Measurements from ENCODE around the gene USH2A. TPM values are rescaled to one million over a fixed set of nuclear protein-coding genes. Genes with fewer than 3 reads are reported as not detected.

Gene USH2A
- polyA plus RNA-seq, 3 donors: not detected

- intact Hi-C loops (cut with micrococcal nuclease): no loop called here
- no peak overlapping the region for H3K4me3 ChIP-seq (replicated peaks in 1 of 3; ENCODE audit: low read depth in 2 of 3, low read length in 3 of 3)
- Mint-ChIP-seq H3K36me3 (peaks cover 45 to 52% of the 10 kb centered on the region in 2 donors), H3K4me3 (no peak overlapping the region), H3K9me3 (peaks cover 0 to 2% (median 0%) of the 10 kb centered on the region in 7 donors), H3K4me1 (no peaks in the 10 kb centered on the region), H3K27ac (no peak overlapping the region), H3K27me3 (ENCODE audit: low read depth in 3 of 3) (no peaks in the 10 kb centered on the region)
- H3K27me3 ChIP-seq (ENCODE audit: control insufficient read depth in 2 of 2, insufficient read depth in 2 of 2, low read length in 2 of 2): no peaks in the 10 kb centered on the region
- DNase-seq: no peak
- no peak overlapping the region for H3K4me2 ChIP-seq (replicated peaks; ENCODE audit: extremely low read depth, low read length, poor library complexity, severe bottlenecking)
- no peak overlapping the region for H3K9ac ChIP-seq (ENCODE audit: insufficient read depth, low read length, poor library complexity, severe bottlenecking)
- H3K27ac ChIP-seq (ENCODE audit: low read depth in 1 of 2, low read length in 2 of 2): no peak overlapping the region
- H4K20me1 ChIP-seq (ENCODE audit: insufficient read depth, low read length): no peaks in the 10 kb centered on the region
- H3K79me2 ChIP-seq (ENCODE audit: insufficient read depth, low read length): no peaks in the 10 kb centered on the region
- H3K36me3 ChIP-seq (replicated peaks in 1 of 2; ENCODE audit: control insufficient read depth in 1 of 2, insufficient read depth in 2 of 2, low read length in 2 of 2): peaks cover 33 to 71% of the 10 kb centered on the region in 2 donors
- H3K9me3 ChIP-seq (replicated peaks in 1 of 2; ENCODE audit: control insufficient read depth in 1 of 2, insufficient read depth in 1 of 2, low read length in 2 of 2): no peaks in the 10 kb centered on the region
- 100% methylated on average over 1 of the region's 4 CpGs for WGBS (ENCODE audit: insufficient coverage)
- H2AFZ ChIP-seq (ENCODE audit: insufficient read depth, low read depth, low read length, poor library complexity, severe bottlenecking): no peak overlapping the region
- TF ChIP-seq CTCF (IDR thresholded peaks at IDR 0.05): no peak
- H3K4me1 ChIP-seq (ENCODE audit: control insufficient read depth in 1 of 2, insufficient read depth in 2 of 2, low read length in 2 of 2): no peaks in the 10 kb centered on the region
Measured at GRCh38 chr1:215608646-215609045, 814.6 kb downstream of the USH2A start.

- no peaks in the 10 kb centered on the region for H3K9me3 Mint-ChIP-seq
- DNase-seq: no peak
- no peak overlapping the region for H3K4me2 ChIP-seq (replicated peaks; ENCODE audit: extremely low read depth, low read length, poor library complexity, severe bottlenecking)
- WGBS (ENCODE audit: insufficient coverage): no CpG with 5 or more reads among the region's 1 CpG
- H3K27me3 Mint-ChIP-seq (ENCODE audit: low read depth in 3 of 3): no peaks in the 10 kb centered on the region
- no peak overlapping the region for H2AFZ ChIP-seq (ENCODE audit: insufficient read depth, low read depth, low read length, poor library complexity, severe bottlenecking)
- no peak overlapping the region for H3K9ac ChIP-seq (ENCODE audit: insufficient read depth, low read length, poor library complexity, severe bottlenecking)
- H3K9me3 ChIP-seq (replicated peaks in 1 of 2; ENCODE audit: control insufficient read depth in 1 of 2, insufficient read depth in 1 of 2, low read length in 2 of 2): no peaks in the 10 kb centered on the region
- no peak overlapping the region for H3K4me3 Mint-ChIP-seq
- peaks cover 37 to 47% of the 10 kb centered on the region in 2 donors for H3K36me3 Mint-ChIP-seq
- no peak overlapping the region for H3K4me3 ChIP-seq (replicated peaks in 1 of 3; ENCODE audit: low read depth in 2 of 3, low read length in 3 of 3)
- H3K79me2 ChIP-seq (ENCODE audit: insufficient read depth, low read length): no peaks in the 10 kb centered on the region
- H4K20me1 ChIP-seq (ENCODE audit: insufficient read depth, low read length): no peaks in the 10 kb centered on the region
- intact Hi-C loops (cut with micrococcal nuclease): no loop called here
- no peak for TF ChIP-seq CTCF (IDR thresholded peaks at IDR 0.05)
- peaks cover 28 to 68% of the 10 kb centered on the region in 2 donors for H3K36me3 ChIP-seq (replicated peaks in 1 of 2; ENCODE audit: control insufficient read depth in 1 of 2, insufficient read depth in 2 of 2, low read length in 2 of 2)
- H3K27ac ChIP-seq (ENCODE audit: low read depth in 1 of 2, low read length in 2 of 2): no peak overlapping the region
- H3K4me1 ChIP-seq (ENCODE audit: control insufficient read depth in 1 of 2, insufficient read depth in 2 of 2, low read length in 2 of 2): no peaks in the 10 kb centered on the region
- no peaks in the 10 kb centered on the region for H3K27me3 ChIP-seq (ENCODE audit: control insufficient read depth in 2 of 2, insufficient read depth in 2 of 2, low read length in 2 of 2)
- H3K27ac Mint-ChIP-seq: no peak overlapping the region
- no peaks in the 10 kb centered on the region for H3K4me1 Mint-ChIP-seq
Measured at GRCh38 chr1:215607412-215607811, 815.8 kb downstream of the USH2A start.
